HCT116 (cell line): ENCODE measurements around the gene MRPL50.
A peak's percentile ranks its signal among the peaks of the same experiment; 100 is the strongest.

Experiments
- CTCF ChIP-seq, 3 experiments: fragments of 200-600 bp in 1 of 3; sonication (generic) in 1 of 3; IDR thresholded peaks in 2 of 3; conservative IDR thresholded peaks in 1 of 3; 2 replicates each; pipeline ENCODE4 v1.5.1; 2012 to 2017; ENCODE audit warnings: low read depth in 2 of 3, low read length in 2 of 3, antibody characterized with exemption in 1 of 3, borderline replicate concordance in 1 of 3, control low read depth in 1 of 3, mild to moderate bottlenecking in 1 of 3, mixed read lengths in 1 of 3, mixed run types in 1 of 3, moderate library complexity in 1 of 3; ENCODE audit not compliant: insufficient read depth in 1 of 3
- ZNF274 ChIP-seq: fragments of 200-500 bp; sonication (Bioruptor generic); IDR thresholded peaks from 2 replicates; pipeline ENCODE4 v1.6.1; 2014; ENCODE audit warnings: mild to moderate bottlenecking, low read depth, low read length, inconsistent platforms

- no peak for TF ChIP-seq ZNF274
- peak; percentile 45 to 75 (median 70); a peak in 5 of 6 replicates for TF ChIP-seq CTCF (IDR thresholded peaks at IDR 0.05 in 2 of 3, conservative IDR thresholded peaks at IDR 0.05 in 1 of 3; ENCODE audit: borderline replicate concordance in 1 of 3, insufficient read depth in 1 of 3, low read depth in 2 of 3, low read length in 2 of 3)
Measured at GRCh38 chr9:101387871-101388506, 10.4 kb downstream of the MRPL50 start.
